Mammary epithelial cell (primary cell): ENCODE measurements around the gene POC1A.

Experiments
- EZH2 ChIP-seq: IDR thresholded peaks from 2 replicates; pipeline ENCODE4 v1.6.1; 2012; ENCODE audit warnings: low read length, inconsistent platforms, borderline replicate concordance
- TF ChIP-seq, protein P1 (sequence below), 2 donors: IDR thresholded peaks in 1 of 2; conservative IDR thresholded peaks in 1 of 2; 2 replicates each; pipeline ENCODE4 v1.5.1; 2011 to 2012; ENCODE audit warnings: inconsistent platforms in 2 of 2, low read length in 2 of 2, mild to moderate bottlenecking in 2 of 2, control low read depth in 1 of 2, low read depth in 1 of 2; ENCODE audit not compliant: insufficient read depth in 1 of 2; ENCODE audit errors: extremely low read depth in 1 of 2

GRCh38 chr3:52154135-52155094, at the start of gene POC1A:
- no peak for TF ChIP-seq EZH2
- TF ChIP-seq, protein P1, sequence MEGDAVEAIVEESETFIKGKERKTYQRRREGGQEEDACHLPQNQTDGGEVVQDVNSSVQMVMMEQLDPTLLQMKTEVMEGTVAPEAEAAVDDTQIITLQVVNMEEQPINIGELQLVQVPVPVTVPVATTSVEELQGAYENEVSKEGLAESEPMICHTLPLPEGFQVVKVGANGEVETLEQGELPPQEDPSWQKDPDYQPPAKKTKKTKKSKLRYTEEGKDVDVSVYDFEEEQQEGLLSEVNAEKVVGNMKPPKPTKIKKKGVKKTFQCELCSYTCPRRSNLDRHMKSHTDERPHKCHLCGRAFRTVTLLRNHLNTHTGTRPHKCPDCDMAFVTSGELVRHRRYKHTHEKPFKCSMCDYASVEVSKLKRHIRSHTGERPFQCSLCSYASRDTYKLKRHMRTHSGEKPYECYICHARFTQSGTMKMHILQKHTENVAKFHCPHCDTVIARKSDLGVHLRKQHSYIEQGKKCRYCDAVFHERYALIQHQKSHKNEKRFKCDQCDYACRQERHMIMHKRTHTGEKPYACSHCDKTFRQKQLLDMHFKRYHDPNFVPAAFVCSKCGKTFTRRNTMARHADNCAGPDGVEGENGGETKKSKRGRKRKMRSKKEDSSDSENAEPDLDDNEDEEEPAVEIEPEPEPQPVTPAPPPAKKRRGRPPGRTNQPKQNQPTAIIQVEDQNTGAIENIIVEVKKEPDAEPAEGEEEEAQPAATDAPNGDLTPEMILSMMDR (conservative IDR thresholded peaks at IDR 0.05 in 1 of 2, IDR thresholded peaks at IDR 0.05 in 1 of 2; ENCODE audit: extremely low read depth in 1 of 2, insufficient read depth in 1 of 2, low read depth in 1 of 2, low read length in 2 of 2) = no peak
